Fibroblast of upper back skin (primary cell): ENCODE data around the gene LHX1.

Source experiments
- DNase-seq: peaks from one replicate; pipeline ENCODE4 v3.0.0-alpha.2; 2013

The LHX1 gene

GRCh38 chr17:36937001-36937958, at the start of gene LHX1:
LHX1 (plus strand) TSS chr17:36937475; CDS start chr17:36938198, 723 bp downstream.
- no peak for DNase-seq

- no peak for DNase-seq
These were observed 48.9 kb upstream of the LHX1 start for GRCh38 chr17:36888236-36888951.

DNA sequence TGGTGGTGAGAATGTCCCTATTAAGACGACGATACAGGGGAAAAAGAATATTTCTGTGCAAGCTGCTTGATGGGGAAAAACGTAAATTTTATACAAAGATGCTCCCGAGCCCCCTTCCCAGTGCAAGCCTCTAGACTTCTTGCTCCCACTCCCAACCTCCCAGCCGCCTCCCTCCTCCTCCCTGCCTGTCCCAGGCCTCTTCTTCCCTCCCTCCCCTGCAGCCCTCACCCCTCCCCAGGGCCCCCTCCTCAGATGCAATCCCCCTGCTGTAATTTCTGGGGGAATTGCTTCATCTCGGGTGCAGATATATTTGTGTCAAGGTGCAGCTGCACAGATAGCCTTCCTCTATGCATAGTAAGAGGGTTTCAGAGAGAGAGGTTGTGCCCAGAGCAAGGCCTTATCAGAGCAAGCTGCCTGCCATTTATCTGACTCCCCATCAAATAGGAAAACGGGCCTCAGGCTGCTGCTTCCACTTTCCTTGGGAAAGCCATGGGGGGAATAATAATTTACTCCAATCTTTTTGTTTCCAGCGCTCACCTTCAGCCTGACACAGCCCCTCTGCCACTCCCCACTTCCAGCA, 47.4 kb upstream of the LHX1 start:
- DNase-seq: no peak

DNA sequence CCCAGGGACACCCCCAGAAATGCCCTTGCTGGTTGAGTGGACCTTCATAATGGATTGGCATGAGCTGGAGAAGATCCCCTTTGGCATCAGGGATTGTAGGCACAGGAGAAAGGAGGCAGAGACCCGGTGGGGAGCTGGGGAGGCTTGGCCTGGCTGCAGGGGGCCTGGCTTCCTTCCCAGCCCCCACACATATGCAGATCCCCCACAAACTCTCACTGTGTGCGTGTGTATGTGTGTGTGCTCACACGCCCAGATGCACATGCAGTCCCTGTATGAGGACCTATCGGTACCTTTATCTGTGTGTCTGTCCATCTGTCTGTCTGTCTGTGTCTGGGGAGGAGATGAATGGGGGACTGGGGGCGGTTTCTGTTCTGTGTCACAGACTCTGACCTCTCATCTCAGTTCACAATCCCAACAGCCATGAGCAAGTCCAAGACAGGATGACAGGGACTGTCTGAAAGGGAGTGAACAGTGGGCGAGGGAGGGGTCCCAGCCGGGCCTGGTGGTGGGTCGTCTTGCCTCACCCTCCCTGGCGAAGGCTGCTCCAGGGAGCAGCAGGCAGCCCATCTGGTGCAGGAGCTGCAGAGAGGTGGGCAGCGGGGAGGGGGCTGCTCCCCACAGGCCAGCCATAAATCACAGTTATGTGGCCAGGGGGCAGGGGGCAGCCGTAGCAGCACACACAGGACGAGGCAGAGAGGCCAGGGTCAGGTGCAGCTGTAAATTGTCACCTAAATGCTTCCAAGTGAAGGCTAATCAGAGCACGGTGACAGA, 46.7 kb upstream of the LHX1 start:
- DNase-seq: no peak

DNA sequence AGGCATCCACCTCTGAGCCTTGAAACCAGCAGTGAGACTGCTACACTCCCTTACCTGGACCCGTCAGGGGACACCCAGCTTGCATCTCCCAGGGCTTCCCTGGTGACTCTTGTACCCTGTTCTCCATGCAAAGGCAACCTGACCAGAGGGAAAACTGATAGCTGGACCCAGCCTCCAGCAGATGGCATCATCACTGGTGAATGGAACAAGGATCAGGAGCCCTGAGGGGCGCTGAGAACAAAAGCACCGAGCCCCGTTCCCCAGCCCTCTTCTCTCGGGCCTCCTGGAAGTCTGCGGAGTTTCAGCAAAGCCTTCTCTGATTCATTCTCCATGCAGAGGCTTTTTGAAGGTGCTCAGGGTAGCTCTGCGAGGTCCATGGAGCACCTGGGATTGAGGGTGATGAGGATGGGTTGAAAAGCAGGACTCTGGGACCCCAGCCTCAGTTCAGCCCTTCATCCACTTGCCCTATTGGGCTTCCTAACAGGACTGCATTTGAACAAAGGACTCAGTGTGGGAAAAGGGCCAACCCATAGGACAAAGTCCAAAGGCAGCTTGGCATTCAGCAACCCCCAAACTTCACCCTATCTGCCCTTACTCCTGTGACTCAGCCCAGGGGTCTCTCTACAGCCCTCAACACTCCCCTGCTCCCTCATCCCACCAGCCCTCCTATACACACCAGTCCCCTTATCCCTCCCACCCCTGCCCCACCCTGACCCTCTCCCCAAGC, 45.0 kb upstream of the LHX1 start:
- no peak for DNase-seq

DNA sequence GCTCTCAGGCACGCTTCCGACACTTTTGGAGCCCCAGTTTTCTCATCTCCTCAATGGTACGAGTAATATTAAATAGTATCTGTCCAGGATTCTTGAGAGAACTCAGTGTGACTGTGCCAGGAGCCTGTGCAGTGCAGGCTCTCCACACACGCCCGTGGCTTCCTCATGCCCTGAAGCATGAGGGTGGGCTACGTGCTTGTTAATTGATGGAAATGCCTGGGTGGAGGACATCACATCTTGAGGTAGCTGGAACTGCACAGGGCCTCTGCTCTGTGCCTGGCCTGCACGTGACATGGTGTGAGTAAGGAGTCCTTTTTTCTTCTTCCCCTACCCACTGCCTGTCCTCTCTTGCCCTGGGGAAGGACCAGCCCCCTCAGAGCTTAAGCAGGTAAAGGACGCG, 43.1 kb upstream of the LHX1 start:
- DNase-seq: no peak

- no peak for DNase-seq
These were observed 42.4 kb upstream of the LHX1 start for GRCh38 chr17:36894925-36895324.

DNA sequence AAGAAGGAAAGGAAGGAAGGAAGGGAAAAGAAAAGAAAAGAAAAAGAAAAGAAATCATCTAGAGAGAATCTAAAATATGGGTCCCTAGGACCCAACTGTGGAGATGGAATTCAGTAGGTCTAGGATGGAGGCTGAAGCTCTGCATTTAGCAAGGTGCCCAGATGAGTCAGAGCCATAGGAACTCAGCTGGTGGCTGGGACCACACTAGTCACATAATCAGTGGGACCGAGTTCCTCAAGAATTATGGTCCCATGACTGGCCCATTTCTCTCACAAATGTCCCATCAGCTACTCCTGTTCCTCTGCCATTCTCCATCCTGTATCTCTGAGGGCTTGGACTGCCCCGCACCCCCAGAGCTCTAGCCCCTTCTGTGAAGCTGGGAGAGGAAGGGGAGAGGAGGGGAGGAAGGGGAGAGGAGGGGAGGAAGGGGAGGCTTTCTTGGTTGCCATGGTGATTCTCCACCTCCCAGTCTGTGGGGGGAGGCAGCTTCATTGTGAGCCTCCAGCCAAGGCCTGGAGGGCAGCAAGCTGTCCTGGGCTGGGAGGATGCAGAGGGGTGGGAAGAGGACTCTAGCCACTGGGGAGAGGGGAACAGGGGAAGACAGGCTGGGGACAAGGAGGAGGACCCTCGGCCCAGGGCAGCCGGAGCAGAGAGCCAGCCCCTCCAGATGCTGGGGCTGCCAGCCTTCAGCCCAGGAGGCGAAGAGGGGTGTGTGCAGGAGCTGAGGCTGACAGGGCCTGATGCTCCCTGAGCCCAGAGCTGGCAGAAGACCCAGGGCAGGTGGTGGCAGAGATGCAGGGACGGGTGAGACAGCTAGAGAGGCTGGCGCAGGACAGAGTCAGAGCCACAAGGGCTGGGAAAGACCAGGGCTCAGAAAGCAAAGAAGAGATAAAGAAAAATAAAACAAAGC, 37.8 kb upstream of the LHX1 start:
- no peak for DNase-seq

- no peak for DNase-seq
These were observed 37.1 kb upstream of the LHX1 start for GRCh38 chr17:36900160-36900512.

- DNase-seq: peak; percentile 88
These were observed 35.8 kb upstream of the LHX1 start for GRCh38 chr17:36901506-36901905.

DNA sequence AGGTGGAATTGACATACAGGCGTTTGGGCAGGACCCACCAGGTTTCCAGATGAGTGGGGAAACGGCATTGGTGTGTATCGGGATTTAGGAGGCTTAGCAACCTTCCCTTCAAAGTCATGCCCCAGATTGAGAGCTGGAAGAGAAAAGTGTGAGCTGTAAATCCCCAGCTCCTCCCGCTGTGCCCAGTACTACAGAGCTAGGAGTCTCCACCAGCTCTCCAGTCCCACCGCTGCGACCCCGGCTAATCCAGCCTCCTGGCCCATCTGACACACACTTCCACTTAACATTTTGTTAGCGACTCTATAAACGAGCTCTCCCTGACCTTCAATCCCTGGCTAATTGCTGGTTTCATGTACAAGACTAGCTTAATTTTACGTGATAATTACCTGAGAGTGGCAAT, 29.9 kb upstream of the LHX1 start:
- DNase-seq: no peak

GRCh38 chr17:36910513-36910912, 26.8 kb upstream of the LHX1 start:
- DNase-seq: no peak

GRCh38 chr17:36911001-36911400, 26.3 kb upstream of the LHX1 start:
- no peak for DNase-seq

GRCh38 chr17:36913132-36913531, 24.1 kb upstream of the LHX1 start:
- DNase-seq: no peak

- peak; percentile 66 for DNase-seq
These were observed 19.0 kb upstream of the LHX1 start for GRCh38 chr17:36918211-36918691.

DNA sequence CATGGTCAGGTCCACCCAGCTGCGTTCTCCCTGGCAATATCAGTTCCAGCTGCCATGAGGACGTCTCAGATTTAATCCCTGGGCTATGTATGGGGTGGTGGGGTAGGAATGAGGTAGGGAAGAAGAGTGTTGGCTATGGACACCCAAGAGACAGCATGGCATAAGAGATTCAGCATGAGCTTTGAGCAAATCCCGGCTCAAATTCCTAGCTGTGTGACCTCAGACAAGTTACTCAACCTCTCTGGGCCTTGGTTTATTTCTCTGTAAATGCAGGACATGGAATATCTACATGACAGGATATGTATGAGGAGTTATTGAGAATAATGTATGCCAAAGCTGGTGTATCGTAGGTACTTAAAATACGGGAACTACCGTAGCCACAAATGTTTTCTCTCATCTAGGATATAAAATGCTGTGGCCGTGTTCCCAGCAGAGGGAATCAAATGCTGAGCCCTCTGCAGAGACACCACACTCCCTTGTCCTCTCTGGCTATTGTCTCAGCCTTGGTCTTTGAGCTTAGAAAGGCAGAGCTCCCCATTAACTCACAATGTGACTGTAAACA, 17.8 kb upstream of the LHX1 start:
- no peak for DNase-seq

DNA sequence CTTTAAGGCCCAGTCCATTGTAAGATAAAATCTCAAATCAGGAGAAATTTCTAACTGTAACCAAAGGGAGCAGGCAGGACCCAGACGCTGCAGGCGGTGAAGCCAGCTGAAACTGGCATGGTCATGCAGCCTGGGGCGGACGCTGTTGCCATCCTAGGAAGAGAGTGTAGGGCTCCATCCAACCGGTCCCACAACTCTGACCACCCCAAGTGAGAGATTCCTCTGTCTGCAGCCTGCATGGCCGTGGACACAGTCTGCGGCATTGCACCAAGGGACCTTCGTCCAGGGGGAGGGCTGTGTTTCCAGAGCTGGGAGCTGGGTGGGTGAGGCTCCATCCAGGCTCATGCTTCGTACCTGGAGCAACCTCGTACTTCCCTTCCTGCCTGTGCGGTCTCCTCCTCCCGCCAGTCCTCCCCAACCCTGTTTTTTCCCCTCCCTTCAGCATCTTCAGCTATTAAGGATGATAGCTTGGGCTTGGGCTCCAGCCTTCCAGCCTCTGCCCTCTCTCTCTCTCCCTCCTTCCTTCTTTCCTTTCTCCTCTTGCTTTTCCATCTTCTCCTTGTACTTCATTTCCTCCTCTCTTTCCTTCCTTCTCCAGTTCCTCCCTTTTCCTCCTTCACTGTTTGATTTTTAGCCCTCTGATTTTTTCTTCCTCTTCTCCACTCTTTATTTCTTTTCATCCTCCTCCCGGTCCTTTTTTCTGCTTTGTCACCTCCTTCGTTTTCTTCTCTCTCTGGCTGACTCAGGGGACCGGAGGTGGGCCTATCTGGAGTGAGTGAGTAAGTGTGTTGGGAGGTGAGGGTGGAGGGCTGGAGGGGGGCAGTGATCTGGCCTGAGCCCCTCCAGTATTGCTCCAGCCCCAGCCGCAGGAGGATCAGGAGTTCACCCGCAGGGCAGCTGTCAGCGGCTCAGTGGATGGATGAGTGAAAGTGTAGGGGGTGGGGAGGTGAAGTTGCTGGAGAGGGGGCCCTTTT, 17.0 kb upstream of the LHX1 start:
- peak; percentile 64 for DNase-seq

- DNase-seq: peak; percentile 62
These were observed 16.0 kb upstream of the LHX1 start for GRCh38 chr17:36921095-36921851.

GRCh38 chr17:36922175-36922574, 15.1 kb upstream of the LHX1 start:
- DNase-seq: no peak
